ENCODE data around the gene HBM. TPM values are rescaled to one million over a fixed set of nuclear protein-coding genes. Genes with fewer than 3 reads are reported as not detected.
A peak's percentile ranks its signal among the peaks of the same experiment; 100 is the strongest.

The HBM gene
- total and polyA plus RNA-seq, 10 of the 15 experiments (the other 5 are each of a cell fraction or from before 2014, with no cell fraction given) = 0.23 TPM; not detected in 9

DNA sequence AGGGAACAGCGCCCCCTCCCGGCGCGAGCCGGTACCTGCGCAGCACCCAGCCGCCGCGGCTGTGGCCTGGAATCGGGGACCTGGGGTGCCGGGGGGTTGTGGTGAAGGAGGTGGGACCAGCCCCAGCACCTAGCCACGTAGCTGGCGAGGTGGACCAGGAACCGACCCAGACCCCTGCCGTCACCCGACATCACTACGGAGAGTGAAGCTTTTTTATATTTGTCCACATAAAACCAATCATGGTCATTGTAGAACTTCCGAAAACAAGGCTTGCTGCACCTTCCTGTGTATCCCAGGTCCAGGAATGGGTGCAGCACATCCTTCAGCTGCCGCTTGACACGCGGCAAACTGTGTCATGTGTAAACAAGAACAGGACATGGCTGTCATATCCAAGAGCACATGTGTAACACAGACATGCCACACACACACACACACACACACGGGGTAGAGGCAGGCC is 15.8 kb downstream of the HBM start:
- WGBS (ENCODE audit: insufficient coverage, insufficient replicate concordance, low lambda C conversion rate, missing lambda C conversion rate) = 6% methylated on average over 22 of the region's 22 CpGs
- Histone ChIP-seq H3K36me3 (ENCODE audit: control insufficient read depth in 2 of 2, insufficient read depth in 2 of 2, low read length in 1 of 2) (0 out of 4 replicates have a peak, but pooled peaks cover 0 to 4% of the 10 kb centered on the region in 2 experiments), H3K9me3 (replicated peaks; ENCODE audit: control insufficient read depth, insufficient read depth, low read length) (no peaks in the 10 kb centered on the region), H2AFZ (ENCODE audit: control insufficient read depth, low read depth, low read length) (no peak overlapping the region), H3K9ac (ENCODE audit: control insufficient read depth, insufficient read depth, low read length) (no peak overlapping the region), H3K79me2 (ENCODE audit: control insufficient read depth, insufficient read depth, low read length) (no peaks in the 10 kb centered on the region), H3K27ac (ENCODE audit: control insufficient read depth, insufficient read depth) (no peak overlapping the region), H4K20me1 (ENCODE audit: control insufficient read depth, insufficient read depth) (no peaks in the 10 kb centered on the region), H3K4me2 (ENCODE audit: control insufficient read depth, insufficient read depth) (peak overlapping the region; percentile 79), H3K4me3 (no peak overlapping the region), H3K4me1 (ENCODE audit: control insufficient read depth, insufficient read depth, low read length) (peaks cover 8% of the 10 kb centered on the region; the same call in 1 of the 2 replicates), H3K27me3 (replicated peaks in 1 of 2; ENCODE audit: control insufficient read depth in 2 of 2, insufficient read depth in 2 of 2, low read length in 1 of 2) (peaks cover 2 to 5% of the 10 kb centered on the region in 2 experiments; a peak in 3 of 4 replicates)
- ChIA-PET RAD21 (ENCODE audit: unreplicated experiment) (interaction anchor here (1.1 to 1.4 kb wide), 2 partner anchors 85 to 116 kb away, joined by 3 to 4 read pairs; no protein-coding TSS in a partner anchor), SMC1A (ENCODE audit: uncharacterized antibody, unreplicated experiment) (interaction anchor here (1.1 kb wide), 1 partner anchor 116 kb away, joined by 4 read pairs; no protein-coding TSS in a partner anchor), CTCF (interaction anchor here (0.7 to 3.8 kb wide), 7 partner anchors 13 to 189 kb away, joined by 3 to 20 read pairs (median 4); partner anchors contain the start of gene MRPL28), POLR2A (no interaction called here)
- intact Hi-C loops (cut with micrococcal nuclease; ENCODE audit: unreplicated experiment) (loop anchor here (1.0 to 2.0 kb wide), 3 partner anchors 65 to 116 kb away; no protein-coding TSS in a partner anchor), in situ Hi-C loops (cut with MboI) (loop anchor here (5.0 kb wide), 1 partner anchor 74 kb away; no protein-coding TSS in a partner anchor)
- DNase-seq (ENCODE audit: low read depth, low spot score) (no peak), FAIRE-seq (no peak), ATAC-seq (no peak)
- BruUV-seq (replicated peaks) = no TSS peak
- TF ChIP-seq FOXM1 (IDR thresholded peaks at IDR 0.05; ENCODE audit: low read depth, low read length) (no peak), USF1 (IDR thresholded peaks at IDR 0.05; ENCODE audit: borderline replicate concordance, extremely low read length, insufficient read depth, low read depth, low read length) (no peak), HDAC2 (IDR thresholded peaks at IDR 0.05) (no peak), RAD21 (IDR thresholded peaks at IDR 0.05; ENCODE audit: insufficient read depth, low read depth, low read length) (peak; percentile 53), NFYA (IDR thresholded peaks at IDR 0.05; ENCODE audit: borderline replicate concordance, low read depth, low read length) (no peak), SMC3 (IDR thresholded peaks at IDR 0.05; ENCODE audit: borderline replicate concordance, low read length) (peak; percentile 77), GATAD2B (conservative IDR thresholded peaks at IDR 0.05; ENCODE audit: low read depth) (0 out of 2 replicates have a peak, but pooled peaks have one; percentile 0), LARP7 (IDR thresholded peaks at IDR 0.05) (0 out of 2 replicates have a peak, but pooled peaks have one; percentile 10), MYB (IDR thresholded peaks at IDR 0.05; ENCODE audit: borderline replicate concordance, low read depth, low read length) (no peak), NFXL1 (IDR thresholded peaks at IDR 0.05; ENCODE audit: borderline replicate concordance) (no peak), HDGF (IDR thresholded peaks at IDR 0.05) (no peak), CTCF (IDR thresholded peaks at IDR 0.05 in 2 of 3, conservative IDR thresholded peaks at IDR 0.05 in 1 of 3; ENCODE audit: control insufficient read depth in 2 of 3, extremely low read depth in 1 of 3, insufficient read depth in 1 of 3, low read depth in 3 of 3, low read length in 3 of 3) (peak; percentile 87 to 97 (median 97)), POU2F2 (IDR thresholded peaks at IDR 0.05; ENCODE audit: borderline replicate concordance, low read depth, low read length) (no peak), SMAD1 (IDR thresholded peaks at IDR 0.05; ENCODE audit: low read depth, partially characterized antibody) (no peak), RBBP5 (conservative IDR thresholded peaks at IDR 0.05) (no peak), TBL1XR1 (IDR thresholded peaks at IDR 0.05; ENCODE audit: low read depth, low read length) (no peak), TAF1 (IDR thresholded peaks at IDR 0.05; ENCODE audit: borderline replicate concordance, low read depth, low read length) (no peak)
- TF ChIP-seq, protein P1, sequence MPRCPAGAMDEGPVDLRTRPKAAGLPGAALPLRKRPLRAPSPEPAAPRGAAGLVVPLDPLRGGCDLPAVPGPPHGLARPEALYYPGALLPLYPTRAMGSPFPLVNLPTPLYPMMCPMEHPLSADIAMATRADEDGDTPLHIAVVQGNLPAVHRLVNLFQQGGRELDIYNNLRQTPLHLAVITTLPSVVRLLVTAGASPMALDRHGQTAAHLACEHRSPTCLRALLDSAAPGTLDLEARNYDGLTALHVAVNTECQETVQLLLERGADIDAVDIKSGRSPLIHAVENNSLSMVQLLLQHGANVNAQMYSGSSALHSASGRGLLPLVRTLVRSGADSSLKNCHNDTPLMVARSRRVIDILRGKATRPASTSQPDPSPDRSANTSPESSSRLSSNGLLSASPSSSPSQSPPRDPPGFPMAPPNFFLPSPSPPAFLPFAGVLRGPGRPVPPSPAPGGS (IDR thresholded peaks at IDR 0.05; ENCODE audit: borderline replicate concordance, insufficient read depth, low read depth, low read length, poor library complexity, severe bottlenecking) = peak; percentile 8
- TF ChIP-seq, protein P2, sequence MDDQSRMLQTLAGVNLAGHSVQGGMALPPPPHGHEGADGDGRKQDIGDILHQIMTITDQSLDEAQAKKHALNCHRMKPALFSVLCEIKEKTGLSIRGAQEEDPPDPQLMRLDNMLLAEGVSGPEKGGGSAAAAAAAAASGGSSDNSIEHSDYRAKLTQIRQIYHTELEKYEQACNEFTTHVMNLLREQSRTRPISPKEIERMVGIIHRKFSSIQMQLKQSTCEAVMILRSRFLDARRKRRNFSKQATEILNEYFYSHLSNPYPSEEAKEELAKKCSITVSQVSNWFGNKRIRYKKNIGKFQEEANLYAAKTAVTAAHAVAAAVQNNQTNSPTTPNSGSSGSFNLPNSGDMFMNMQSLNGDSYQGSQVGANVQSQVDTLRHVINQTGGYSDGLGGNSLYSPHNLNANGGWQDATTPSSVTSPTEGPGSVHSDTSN (IDR thresholded peaks at IDR 0.05; ENCODE audit: insufficient replicate concordance, low read depth, low read length) = no peak

Data from GM12878 (cell line).